Measurements from ENCODE around the gene TNFSF12. TPM values are rescaled to one million over a fixed set of nuclear protein-coding genes. Genes with fewer than 3 reads are reported as not detected.

Gene TNFSF12
- total RNA-seq, 1 experiment from 2014 or later, result 0.33 TPM

GRCh38 chr17:7530023-7530900 lies 18.6 kb upstream of the TNFSF12 start:
- Histone ChIP-seq H3K27me3 (no peaks in the 10 kb centered on the region), H3K36me3 (no peaks in the 10 kb centered on the region), H3K9me3 (peaks cover 2% of the 10 kb centered on the region; the same call in 1 of the 2 replicates), H3K4me3 (no peak overlapping the region)
- no peak for DNase-seq

DNA sequence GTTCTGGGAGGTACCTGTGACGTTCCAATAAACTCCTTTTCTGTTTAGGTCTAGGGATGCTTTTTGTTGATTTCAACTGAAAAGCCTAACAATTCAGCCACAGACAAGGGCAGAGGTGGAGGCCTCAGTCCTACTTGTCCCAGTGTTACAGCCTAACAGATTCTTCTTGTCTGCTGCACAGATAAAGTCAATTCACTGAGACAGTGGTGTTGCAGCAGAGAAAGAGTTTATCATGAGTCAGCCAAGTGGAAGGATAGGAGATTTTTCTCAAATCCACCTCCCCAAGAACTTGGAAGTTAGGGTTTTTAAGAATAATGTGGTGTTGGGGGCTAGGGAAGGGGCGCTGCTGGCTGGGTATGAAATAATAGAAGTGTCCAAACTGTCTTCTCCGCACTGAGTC lies 10.8 kb upstream of the TNFSF12 start:
- no peaks in the 10 kb centered on the region for H3K27me3 ChIP-seq
- H3K4me3 ChIP-seq, result no peak overlapping the region

DNA sequence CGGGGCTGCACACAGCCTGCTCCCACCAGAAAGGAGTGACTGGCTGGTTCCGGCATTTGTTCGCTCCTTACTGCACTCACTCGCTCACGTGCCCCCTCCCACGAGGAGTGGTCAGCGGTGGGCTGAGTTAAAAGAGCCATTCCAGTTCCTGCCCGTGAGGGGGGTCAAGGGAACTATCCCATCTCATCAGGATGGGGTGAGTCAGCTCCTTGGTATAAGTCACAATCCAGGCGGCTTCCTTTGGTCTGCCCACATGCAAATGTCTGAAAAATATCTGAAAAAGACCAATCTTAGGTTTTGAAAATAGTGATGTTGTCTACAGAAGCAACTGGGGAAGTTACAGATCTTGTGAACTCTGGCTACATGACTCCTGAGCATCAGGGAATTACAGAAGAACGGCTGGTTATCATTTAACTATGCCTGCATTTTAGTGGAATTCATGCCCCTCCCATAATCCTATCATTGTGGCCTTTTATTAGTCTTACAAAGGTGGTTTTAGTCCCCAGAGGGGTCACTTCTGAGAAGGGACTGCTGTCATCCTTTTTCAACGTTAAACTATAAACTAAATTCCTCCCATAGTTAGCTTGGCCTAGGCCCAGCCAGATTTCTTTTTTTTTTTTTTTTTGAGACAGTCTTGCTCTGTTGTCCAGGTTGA lies 9.8 kb upstream of the TNFSF12 start:
- Histone ChIP-seq H3K27me3 (no peaks in the 10 kb centered on the region), H3K4me3 (no peak overlapping the region), H3K9me3 (peaks cover 5% of the 10 kb centered on the region; the same call in 1 of the 2 replicates), H3K36me3 (no peaks in the 10 kb centered on the region)
- DNase-seq, result no peak

More for the DNA sequence above, 10.8 kb upstream of the TNFSF12 start:
- no peak for DNase-seq
- Histone ChIP-seq H3K9me3 (peaks cover 5% of the 10 kb centered on the region; the same call in 1 of the 2 replicates), H3K36me3 (no peaks in the 10 kb centered on the region)

- H3K36me3 ChIP-seq, result no peaks in the 10 kb centered on the region
- H3K4me3 ChIP-seq, result no peak overlapping the region
- H3K27me3 ChIP-seq, result no peaks in the 10 kb centered on the region
- DNase-seq, result no peak
- peaks cover 5% of the 10 kb centered on the region; the same call in 1 of the 2 replicates for H3K9me3 ChIP-seq
Measured at GRCh38 chr17:7541074-7541621, 7.7 kb upstream of the TNFSF12 start.

GRCh38 chr17:7544911-7545310 lies 3.9 kb upstream of the TNFSF12 start:
- H3K27me3 ChIP-seq, result no peaks in the 10 kb centered on the region
- H3K4me3 ChIP-seq, result no peak overlapping the region
- no peaks in the 10 kb centered on the region for H3K36me3 ChIP-seq
- no peak for DNase-seq
- H3K9me3 ChIP-seq, result no peaks in the 10 kb centered on the region

DNA sequence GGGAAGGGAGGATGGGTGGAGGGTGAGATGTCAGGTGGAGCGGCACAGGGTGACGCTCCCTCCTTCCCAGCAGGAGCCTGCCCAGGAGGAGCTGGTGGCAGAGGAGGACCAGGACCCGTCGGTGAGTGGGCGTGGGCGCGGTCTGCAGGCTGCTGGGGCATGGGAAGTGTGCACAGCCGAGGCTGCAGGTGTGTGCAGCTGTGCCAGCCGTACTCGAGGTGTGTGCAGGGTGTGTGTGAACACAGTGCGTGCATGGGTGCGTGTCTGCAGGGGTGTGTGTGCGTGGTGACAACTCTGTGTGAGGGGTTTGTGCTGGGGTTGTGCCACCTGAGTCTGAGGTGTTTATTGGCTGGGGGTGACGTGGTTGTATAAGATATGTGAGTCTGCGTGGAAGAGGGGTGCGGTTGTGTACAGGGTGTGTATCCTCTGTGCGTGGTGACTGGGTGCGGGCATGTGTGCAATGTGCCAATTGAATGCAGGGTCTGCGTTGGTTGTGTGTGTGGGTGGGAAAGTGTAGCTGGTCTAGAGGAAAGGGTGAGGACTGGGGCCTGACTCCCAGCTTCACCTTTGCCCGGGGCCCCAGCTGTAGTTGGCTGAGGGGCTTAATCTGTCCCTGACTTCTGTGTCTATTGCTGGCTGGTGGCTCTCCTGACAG lies 670 bp downstream of the TNFSF12 start:
- no peaks in the 10 kb centered on the region for H3K27me3 ChIP-seq
- DNase-seq, result no peak
- no peaks in the 10 kb centered on the region for H3K9me3 ChIP-seq
- peak overlapping the region; percentile 48; the same call in 1 of the 2 replicates for H3K4me3 ChIP-seq
- no peaks in the 10 kb centered on the region for H3K36me3 ChIP-seq

GRCh38 chr17:7550344-7550743 lies 1.5 kb downstream of the TNFSF12 start:
- Histone ChIP-seq H3K36me3 (no peaks in the 10 kb centered on the region), H3K27me3 (no peaks in the 10 kb centered on the region), H3K4me3 (no peak overlapping the region), H3K9me3 (no peaks in the 10 kb centered on the region)
- DNase-seq, result no peak

DNA sequence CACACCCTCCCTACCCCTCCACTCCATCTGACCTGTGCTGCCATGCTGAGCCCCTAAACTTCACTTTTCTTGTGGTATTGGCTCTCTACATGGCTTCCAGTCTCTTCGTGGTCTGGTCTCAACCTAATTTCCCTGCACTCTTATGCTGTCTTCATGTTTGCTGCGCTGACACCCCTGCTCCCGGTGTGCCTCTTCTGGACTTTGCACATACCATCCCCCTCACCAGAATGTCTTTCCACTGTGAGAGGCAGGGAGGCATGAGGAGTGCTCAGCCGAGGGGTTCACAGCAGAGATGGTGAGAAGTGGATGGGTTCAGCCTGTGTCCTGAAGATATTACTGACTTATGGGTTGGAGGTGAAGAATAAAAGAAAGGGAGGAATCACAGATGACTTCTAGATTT lies 2.5 kb downstream of the TNFSF12 start:
- no peaks in the 10 kb centered on the region for H3K27me3 ChIP-seq
- DNase-seq, result no peak
- H3K4me3 ChIP-seq, result no peak overlapping the region
- H3K36me3 ChIP-seq, result no peaks in the 10 kb centered on the region
- no peaks in the 10 kb centered on the region for H3K9me3 ChIP-seq

DNA sequence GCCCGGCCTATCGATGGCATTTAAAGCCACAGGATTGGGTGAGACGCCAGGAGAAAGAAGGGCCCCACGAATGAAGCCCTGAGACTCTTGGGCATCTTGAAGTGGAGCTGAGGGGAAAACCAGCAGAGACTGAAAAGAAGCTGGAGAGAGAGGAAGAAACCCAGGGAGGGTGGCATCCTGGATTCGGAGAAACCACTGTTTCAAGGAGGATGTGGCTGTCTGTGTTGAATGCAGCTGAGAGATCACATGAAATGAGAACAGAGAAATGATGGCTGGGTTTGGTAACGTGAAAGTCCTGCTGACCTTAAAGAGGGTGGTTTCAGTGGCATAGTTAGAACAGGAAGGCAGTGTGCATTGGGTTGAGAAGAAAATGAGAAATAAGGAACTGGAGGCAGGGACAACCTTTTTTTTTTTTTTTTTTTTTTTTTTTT lies 3.8 kb downstream of the TNFSF12 start:
- H3K9me3 ChIP-seq, result no peaks in the 10 kb centered on the region
- DNase-seq, result no peak
- no peaks in the 10 kb centered on the region for H3K27me3 ChIP-seq
- H3K36me3 ChIP-seq, result no peaks in the 10 kb centered on the region
- no peak overlapping the region for H3K4me3 ChIP-seq

- Histone ChIP-seq H3K9me3 (no peaks in the 10 kb centered on the region), H3K27me3 (no peaks in the 10 kb centered on the region), H3K4me3 (no peak overlapping the region), H3K36me3 (no peaks in the 10 kb centered on the region)
- no peak for DNase-seq
Measured at GRCh38 chr17:7553356-7553755, 4.5 kb downstream of the TNFSF12 start.

DNA sequence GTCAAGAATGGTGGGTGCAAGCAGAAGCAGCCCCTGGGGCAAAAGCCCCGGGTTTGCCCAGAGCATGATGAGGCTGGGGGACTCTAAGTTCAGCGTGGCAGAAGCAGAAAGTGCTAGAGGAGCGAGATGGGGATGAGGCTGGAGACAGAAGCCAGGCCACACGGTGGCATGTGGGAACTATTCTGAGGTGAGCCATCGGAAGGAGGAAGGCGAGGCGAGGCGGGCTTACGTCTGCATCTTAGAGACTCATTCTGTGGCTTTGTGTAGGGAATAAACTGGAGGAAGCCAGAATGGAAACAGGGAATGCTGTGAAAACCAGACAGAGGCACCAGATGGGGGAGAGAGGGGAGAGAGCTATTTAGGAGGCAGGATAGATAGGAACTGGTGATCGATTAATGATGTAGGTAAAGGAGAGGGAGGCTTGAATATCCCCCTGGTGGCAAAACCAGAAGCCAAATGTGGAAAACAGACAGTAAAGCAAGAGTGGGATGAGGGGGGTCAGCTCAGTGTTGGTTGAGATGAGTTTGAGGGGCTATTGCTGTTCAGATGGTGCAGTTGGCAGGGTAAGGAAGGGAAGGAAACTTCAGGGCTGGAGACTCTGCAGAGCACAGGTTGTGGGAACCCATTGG lies 6.6 kb downstream of the TNFSF12 start:
- DNase-seq, result no peak
- Histone ChIP-seq H3K36me3 (no peaks in the 10 kb centered on the region), H3K9me3 (no peaks in the 10 kb centered on the region), H3K27me3 (no peaks in the 10 kb centered on the region), H3K4me3 (no peak overlapping the region)

DNA sequence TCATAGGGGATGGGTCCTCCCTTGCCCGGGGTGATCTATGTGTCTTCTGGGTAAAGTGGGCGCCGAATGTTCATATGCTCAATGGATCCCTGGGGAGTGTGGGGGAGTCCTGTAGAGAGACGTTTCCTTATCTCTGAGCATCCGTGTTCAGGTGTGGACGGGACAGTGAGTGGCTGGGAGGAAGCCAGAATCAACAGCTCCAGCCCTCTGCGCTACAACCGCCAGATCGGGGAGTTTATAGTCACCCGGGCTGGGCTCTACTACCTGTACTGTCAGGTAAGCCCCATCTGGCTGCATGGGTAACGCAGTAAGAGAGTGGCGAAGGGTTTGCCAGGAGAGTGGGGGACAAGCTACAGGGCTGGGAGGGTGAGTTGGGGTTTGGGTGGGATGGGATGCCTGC lies 7.8 kb downstream of the TNFSF12 start:
- H3K36me3 ChIP-seq, result no peaks in the 10 kb centered on the region
- no peaks in the 10 kb centered on the region for H3K27me3 ChIP-seq
- no peak for DNase-seq
- no peaks in the 10 kb centered on the region for H3K9me3 ChIP-seq
- no peak overlapping the region for H3K4me3 ChIP-seq

DNA sequence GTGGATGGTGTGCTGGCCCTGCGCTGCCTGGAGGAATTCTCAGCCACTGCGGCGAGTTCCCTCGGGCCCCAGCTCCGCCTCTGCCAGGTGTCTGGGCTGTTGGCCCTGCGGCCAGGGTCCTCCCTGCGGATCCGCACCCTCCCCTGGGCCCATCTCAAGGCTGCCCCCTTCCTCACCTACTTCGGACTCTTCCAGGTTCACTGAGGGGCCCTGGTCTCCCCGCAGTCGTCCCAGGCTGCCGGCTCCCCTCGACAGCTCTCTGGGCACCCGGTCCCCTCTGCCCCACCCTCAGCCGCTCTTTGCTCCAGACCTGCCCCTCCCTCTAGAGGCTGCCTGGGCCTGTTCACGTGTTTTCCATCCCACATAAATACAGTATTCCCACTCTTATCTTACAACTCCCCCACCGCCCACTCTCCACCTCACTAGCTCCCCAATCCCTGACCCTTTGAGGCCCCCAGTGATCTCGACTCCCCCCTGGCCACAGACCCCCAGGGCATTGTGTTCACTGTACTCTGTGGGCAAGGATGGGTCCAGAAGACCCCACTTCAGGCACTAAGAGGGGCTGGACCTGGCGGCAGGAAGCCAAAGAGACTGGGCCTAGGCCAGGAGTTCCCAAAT lies 8.4 kb downstream of the TNFSF12 start:
- Histone ChIP-seq H3K27me3 (no peaks in the 10 kb centered on the region), H3K4me3 (no peak overlapping the region), H3K36me3 (no peaks in the 10 kb centered on the region), H3K9me3 (no peaks in the 10 kb centered on the region)
- no peak for DNase-seq

GRCh38 chr17:7557775-7558543 lies 9.1 kb downstream of the TNFSF12 start:
- peak; percentile 58 for DNase-seq

DNA sequence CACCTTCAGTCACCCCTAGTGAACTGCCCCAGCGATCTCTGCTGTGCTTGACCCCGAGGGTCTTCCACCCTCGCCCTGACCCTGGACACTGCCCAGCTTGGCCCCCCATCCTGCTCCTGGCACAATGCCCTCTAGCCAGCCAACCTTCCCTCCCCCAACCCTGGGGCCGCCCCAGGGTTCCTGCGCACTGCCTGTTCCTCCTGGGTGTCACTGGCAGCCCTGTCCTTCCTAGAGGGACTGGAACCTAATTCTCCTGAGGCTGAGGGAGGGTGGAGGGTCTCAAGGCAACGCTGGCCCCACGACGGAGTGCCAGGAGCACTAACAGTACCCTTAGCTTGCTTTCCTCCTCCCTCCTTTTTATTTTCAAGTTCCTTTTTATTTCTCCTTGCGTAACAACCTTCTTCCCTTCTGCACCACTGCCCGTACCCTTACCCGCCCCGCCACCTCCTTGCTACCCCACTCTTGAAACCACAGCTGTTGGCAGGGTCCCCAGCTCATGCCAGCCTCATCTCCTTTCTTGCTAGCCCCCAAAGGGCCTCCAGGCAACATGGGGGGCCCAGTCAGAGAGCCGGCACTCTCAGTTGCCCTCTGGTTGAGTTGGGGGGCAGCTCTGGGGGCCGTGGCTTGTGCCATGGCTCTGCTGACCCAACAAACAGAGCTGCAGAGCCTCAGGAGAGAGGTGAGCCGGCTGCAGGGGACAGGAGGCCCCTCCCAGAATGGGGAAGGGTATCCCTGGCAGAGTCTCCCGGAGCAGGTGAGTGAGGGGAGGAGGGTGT lies 9.9 kb downstream of the TNFSF12 start, which contains the start of gene TNFSF13:
Gene TNFSF13, plus strand, starts transcription at position 207 of the 776 bp plus-strand sequence. Its CDS starts 290 bp downstream, at position 497.
- Histone ChIP-seq H3K36me3 (no peaks in the 10 kb centered on the region; the same call in 1 of the 2 replicates), H3K9me3 (no peaks in the 10 kb centered on the region), H3K4me3 (no peak within 1 kb of the TSS), H3K27me3 (no peaks in the 10 kb centered on the region)
- no peak for DNase-seq

More at GRCh38 chr17:7557775-7558543, 9.1 kb downstream of the TNFSF12 start:
- no peak overlapping the region for H3K4me3 ChIP-seq
- no peaks in the 10 kb centered on the region for H3K9me3 ChIP-seq
- H3K36me3 ChIP-seq, result no peaks in the 10 kb centered on the region; the same call in 1 of the 2 replicates
- H3K27me3 ChIP-seq, result no peaks in the 10 kb centered on the region

Measured in MG63 (cell line).